ENCODE data around the gene S100A5.

S100A5 gene

GRCh38 chr1:153567621-153568366 lies 27.1 kb upstream of the S100A5 start (continued):
- no peak for TF ChIP-seq ZNF280D (tag by site-specific recombination; IDR thresholded peaks at IDR 0.05)
- TF ChIP-seq ATF2 (tag by site-specific recombination; IDR thresholded peaks at IDR 0.05; ENCODE audit: low read depth) = no peak
- no peak for TF ChIP-seq SALL2 (tag by site-specific recombination; IDR thresholded peaks at IDR 0.05; ENCODE audit: borderline replicate concordance)
- peak; percentile 52; the same call in 1 of the 2 replicates for TF ChIP-seq HIC1 (tag by site-specific recombination; IDR thresholded peaks at IDR 0.05)
- no peak for TF ChIP-seq GFI1B (tag by site-specific recombination; IDR thresholded peaks at IDR 0.05)

GRCh38 chr1:153566414-153567371 lies 26.0 kb upstream of the S100A5 start:
- ChIA-PET POLR2A (interaction anchor here (0.8 to 1.9 kb wide), 17 partner anchors 13 to 424 kb away, joined by 3 to 27 read pairs (median 5); partner anchors contain the start of genes CHTOP, INTS3, RPS27 and S100A13), CTCF (interaction anchor here (0.6 to 3.1 kb wide), 8 partner anchors 10 to 89 kb away, joined by 3 to 28 read pairs (median 5); partner anchors contain the start of gene S100A13)
- Histone ChIP-seq H3K4me3 (ENCODE audit: low read depth, low read length) (no peak overlapping the region), H3K4me1 (ENCODE audit: control insufficient read depth, insufficient read depth, low read length) (peaks cover 7% of the 10 kb centered on the region), H3K27ac (ENCODE audit: extremely low read depth, low read depth, low read length) (peak overlapping the region; percentile 77), H3K36me3 (ENCODE audit: control insufficient read depth in 2 of 2, insufficient read depth in 1 of 2, low read length in 2 of 2) (no peaks in the 10 kb centered on the region), H3K9me3 (ENCODE audit: control insufficient read depth, insufficient read depth, low read depth, low read length) (no peaks in the 10 kb centered on the region)
- peak; percentile 85; the same call in 1 of the 2 replicates for TF ChIP-seq ZNF391 (tag by site-specific recombination; IDR thresholded peaks at IDR 0.05; ENCODE audit: borderline replicate concordance, low read depth)
- TF ChIP-seq ZBTB11 (tag by site-specific recombination; conservative IDR thresholded peaks at IDR 0.05; ENCODE audit: low read depth) = no peak
- peak; percentile 79 for TF ChIP-seq EGR2 (tag by site-specific recombination; IDR thresholded peaks at IDR 0.05; ENCODE audit: low read depth)
- peak; percentile 97 for TF ChIP-seq GLIS1 (tag by site-specific recombination; IDR thresholded peaks at IDR 0.05)
- peak; percentile 97 for TF ChIP-seq KLF10 (tag by site-specific recombination; IDR thresholded peaks at IDR 0.05)
- peak; percentile 79 for TF ChIP-seq ZBTB21 (tag by site-specific recombination; IDR thresholded peaks at IDR 0.05)
- TF ChIP-seq ZNF768 (tag by site-specific recombination; IDR thresholded peaks at IDR 0.05) = no peak; the same call in 1 of the 2 replicates
- no peak for TF ChIP-seq ZNF214 (tag by site-specific recombination; IDR thresholded peaks at IDR 0.05; ENCODE audit: borderline replicate concordance)
- peak; percentile 18; the same call in 1 of the 2 replicates for TF ChIP-seq ZNF623 (tag by site-specific recombination; IDR thresholded peaks at IDR 0.05)
- TF ChIP-seq ZBTB17 (tag by site-specific recombination; IDR thresholded peaks at IDR 0.05) = peak; percentile 80
- TF ChIP-seq ZBTB44 (tag by site-specific recombination; IDR thresholded peaks at IDR 0.05) = no peak
- TF ChIP-seq ZNF560 (tag by site-specific recombination; IDR thresholded peaks at IDR 0.05; ENCODE audit: borderline replicate concordance) = no peak
- TF ChIP-seq IKZF3 (tag by site-specific recombination; IDR thresholded peaks at IDR 0.05) = peak; percentile 68
